HG02610 (cell line): ENCODE data around the gene ANTKMT.
"Not testable (repeated sequence)": the region's sequence is repeated elsewhere in the genome, so short reads cannot be mapped to it uniquely, and the experiment has no call there.

Source experiments
- ATAC-seq: cut with Tn5 transposase; IDR thresholded peaks from one replicate; pipeline ENCODE4 v1.9.1; 2021; ENCODE audit warnings: mild to moderate bottlenecking, moderate library complexity; ENCODE audit not compliant: unreplicated experiment

ANTKMT gene

DNA sequence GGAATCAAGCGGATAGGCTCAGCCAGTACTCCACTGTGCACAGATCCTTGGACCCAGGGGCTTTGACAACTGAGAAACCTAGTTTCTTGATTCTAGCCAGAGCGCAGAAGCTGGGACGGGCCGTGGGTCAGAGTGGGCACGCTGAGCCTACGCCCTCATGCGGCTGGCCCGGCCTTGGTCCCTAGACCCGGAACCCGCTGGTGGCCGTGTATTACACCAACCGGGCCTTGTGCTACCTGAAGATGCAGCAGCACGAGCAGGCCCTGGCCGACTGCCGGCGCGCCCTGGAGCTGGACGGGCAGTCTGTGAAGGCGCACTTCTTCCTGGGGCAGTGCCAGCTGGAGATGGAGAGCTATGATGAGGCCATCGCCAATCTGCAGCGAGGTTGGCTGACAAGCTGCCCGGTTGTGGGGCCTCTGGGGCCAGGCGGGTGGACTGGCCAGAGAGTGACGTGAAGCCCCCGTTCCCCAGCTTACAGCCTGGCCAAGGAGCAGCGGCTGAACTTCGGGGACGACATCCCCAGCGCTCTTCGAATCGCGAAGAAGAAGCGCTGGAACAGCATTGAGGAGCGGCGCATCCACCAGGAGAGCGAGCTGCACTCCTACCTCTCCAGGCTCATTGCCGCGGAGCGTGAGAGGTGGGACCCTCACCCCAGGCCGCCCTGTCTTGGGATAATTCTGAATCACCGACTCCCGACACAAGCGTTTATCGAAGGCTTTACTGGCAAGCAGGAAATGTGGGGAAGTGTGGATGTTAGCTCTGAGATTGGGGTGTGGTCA, 39.8 kb upstream of the ANTKMT start:
- ATAC-seq, result no peak

DNA sequence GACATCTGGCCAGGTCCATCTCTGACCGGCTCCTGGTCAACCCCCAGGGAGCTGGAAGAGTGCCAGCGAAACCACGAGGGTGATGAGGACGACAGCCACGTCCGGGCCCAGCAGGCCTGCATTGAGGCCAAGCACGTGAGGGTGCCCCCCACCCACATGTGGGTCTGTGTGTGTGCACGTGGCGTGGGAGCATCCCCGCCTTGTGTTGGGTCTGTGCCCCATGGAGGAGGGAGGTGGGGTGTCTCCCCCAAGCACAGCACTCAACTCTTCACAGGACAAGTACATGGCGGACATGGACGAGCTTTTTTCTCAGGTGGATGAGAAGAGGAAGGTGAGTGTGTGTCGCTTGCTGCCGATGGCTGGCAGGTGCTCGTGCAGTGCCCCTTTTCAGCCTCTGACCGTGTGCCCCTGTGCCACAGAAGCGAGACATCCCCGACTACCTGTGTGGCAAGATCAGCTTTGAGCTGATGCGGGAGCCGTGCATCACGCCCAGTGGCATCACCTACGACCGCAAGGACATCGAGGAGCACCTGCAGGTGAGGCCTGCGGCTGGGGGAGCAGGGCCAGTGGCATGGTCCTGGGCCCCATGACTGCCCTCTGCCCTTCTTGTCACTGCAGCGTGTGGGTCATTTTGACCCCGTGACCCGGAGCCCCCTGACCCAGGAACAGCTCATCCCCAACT, 39.1 kb upstream of the ANTKMT start:
- ATAC-seq, result no peak

DNA sequence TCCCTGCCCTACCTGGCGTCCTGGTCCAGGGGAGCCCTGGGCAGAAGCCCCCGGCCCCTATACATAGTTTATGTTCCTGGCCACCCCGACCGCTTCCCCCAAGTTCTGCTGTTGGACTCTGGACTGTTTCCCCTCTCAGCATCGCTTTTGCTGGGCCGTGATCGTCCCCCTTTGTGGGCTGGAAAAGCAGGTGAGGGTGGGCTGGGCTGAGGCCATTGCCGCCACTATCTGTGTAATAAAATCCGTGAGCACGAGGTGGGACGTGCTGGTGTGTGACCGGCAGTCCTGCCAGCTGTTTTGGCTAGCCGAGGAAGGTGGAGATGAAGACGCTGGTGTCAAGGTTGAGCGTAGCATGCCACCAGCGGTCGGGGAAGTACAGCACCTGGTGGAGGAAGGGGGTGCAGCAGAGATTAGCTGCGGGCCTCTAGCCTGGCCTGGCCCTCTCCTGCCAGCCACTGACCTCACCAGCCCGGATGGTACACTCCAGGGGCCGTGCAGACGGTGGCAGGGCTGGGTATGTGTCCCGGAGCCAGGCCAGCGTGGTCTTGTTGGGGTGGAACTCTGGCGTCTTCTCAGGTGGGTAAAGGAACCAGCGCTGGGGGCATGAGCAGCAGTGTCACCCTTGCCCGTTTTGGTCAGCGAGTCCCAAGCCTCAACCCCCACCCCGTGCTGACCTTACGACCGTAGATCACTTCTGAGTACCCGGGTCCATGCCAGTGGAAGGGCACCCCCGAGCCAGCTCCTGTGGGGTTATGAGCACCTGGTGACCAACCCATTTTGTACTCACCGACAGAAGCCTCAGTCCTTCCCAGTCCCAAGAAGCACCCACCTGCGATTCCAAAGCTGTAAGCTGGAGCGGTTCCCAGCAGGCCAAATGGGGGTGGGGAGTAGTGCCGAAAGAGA, 38.2 kb upstream of the ANTKMT start:
- ATAC-seq, result no peak

DNA sequence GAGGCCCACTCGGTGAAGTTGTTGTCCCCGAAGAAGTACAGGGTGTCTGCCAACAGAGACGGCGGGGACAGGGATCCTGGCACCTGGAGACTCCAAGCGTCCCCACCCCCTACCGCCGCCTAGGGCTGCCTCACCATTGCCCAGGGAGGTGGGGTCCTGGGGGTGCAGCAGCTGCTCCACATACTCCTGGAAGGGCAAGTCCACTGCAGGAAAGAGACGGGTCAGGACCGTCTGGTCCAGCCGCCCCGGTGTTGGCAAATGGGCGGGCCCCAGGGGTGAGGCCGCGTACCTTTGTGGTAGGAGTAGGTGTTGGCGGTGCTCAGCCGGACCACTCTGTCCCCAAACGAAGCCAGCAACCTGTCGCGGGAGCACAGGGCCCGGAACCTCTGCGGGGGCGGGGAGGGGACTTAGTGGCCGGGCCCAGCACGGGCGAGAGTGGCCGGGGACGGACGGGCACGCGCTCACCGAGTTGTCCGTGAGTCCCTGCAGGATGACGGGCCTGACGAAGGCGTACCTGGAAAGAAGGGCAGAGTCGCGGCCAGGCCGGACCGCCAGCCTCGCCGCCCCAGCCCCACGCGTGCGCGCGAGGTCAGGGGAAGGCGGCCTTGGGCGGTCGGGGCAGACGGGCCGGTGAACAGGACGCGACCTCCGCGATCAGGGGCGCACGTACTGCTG, 37.4 kb upstream of the ANTKMT start:
- ATAC-seq, result no peak

DNA sequence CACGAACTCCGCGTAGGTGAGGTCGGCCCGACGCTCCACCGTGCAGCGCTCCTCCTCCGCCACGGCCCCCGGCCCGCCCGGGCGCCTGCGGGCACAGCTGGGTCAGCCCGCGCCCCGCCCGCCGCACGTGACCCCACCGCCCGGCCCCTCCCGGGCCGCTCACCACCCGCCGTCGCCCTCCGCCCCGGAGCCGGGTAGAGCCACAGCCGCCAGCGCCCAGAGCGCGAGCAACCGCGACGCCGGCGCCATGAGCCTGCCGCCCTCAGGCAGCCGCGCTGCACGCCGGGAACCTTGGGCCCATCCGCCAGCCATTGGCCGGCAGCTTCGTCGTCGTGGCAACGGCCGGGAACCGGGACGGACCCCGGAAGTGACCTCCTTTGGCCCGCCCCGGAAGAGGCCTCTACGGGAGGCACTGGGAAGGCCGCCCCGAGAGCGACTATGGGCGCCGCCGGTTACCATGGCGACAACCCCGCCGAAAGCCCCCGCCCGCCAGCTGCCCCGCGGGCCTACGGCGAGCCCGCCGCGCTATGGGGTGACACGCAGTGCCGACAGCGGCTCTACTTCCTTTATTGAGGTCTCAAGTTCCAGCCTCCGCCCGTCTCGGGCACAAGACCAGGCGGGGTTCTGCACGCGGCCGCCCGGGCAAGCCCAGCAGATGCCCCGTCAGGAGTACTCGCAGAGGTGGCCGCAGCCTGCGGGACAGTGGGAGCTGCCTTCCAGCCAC, 36.7 kb upstream of the ANTKMT start, which contains the start of gene JMJD8:
TSS of gene JMJD8 (minus strand) at position 264 of the 724 bp plus-strand sequence. CDS start at position 249, 15 bp downstream.
- peak; percentile 60 for ATAC-seq

DNA sequence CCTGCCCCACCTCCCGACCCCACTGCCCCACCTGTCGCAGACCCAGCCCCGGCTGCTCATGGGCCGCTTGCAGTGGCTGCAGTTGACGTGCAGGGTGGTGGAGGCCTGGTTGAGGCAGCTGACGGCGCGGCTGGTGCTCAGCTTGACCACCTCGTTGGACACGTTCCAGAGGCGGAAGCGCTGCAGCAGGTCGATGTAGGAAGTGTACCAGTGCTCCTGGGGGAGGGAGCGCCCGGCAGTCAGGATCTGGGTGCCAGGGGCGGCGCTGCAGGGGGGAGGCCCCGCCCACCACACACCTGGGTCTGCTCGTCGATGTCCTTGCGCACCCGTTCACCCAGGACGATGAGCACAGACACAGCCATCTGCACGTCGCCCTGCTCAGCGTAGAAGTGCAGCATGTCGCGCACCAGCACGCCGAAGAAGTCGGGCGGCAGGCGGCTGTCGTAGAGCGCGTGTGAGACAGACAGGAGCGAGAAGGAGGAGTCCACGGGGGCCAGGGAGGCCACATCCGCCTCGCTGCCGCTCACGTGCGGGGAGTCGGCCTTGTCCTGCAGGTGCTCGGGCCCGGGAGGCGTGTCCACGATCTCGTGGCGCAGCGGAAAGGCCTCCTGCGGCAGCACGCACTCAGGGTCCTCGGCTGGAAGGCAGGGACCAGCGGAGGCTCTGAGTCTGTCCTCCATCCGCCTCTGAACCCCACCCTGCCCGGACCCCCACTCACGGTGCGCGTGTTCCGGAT, 35.8 kb upstream of the ANTKMT start:
- ATAC-seq, result no peak

DNA sequence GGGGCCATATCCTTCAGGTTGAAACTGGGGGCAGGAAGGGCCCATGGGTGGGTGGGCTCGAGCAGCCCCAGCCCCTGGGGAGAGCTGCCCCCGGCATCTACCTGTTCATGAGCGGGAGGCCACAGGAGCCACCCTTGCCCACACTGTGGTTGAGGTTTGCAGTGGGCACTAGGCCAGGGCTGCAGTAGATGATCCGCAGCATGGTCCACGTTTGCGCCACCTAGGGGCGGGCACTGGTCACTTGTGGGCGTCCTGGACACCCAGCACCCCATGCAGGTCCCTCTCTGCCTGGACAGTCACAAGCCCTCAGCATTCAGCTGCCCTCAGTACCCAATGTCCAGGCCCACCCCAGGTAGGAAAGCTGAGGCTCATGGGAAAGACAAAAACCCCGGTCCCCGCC, 35.0 kb upstream of the ANTKMT start:
- ATAC-seq, result no peak

DNA sequence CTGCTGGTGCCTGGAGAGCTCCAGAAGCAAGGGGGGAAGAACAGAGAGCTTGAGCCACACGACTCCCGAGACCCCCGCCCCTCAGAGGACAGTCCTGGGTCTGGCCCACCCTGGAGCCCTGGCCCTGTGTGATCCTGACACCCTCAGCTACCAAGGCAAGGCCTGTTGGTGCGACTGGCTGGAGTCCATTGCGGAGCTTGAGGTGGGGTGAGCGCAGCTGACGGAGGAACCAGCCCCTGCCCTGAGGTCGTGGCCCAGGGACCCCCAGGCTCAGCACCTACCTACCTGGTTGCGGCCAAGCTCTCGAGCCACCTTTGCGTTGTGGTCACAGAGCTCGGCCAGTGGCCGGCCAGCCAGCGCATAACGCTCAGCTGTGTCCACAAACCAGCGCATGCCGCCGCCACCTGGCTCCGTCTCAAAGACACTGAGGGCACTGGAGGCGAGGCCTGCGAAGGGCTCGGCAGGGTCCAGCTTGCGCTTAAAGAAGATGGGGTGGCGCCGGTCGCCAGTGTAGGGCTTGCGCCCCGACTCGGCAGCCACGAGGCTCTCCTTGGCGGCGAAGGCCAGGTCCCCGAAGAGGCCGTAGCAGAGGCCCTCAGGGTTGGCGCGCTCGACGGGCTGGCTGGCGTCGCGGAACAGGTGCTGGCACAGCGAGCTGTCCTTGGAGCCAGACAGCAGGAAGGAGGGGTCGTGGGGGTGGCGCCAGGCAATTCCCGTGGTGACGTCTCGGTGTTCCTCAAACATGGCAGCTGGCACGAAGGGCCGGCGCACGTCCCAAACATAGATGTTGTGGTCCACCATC, 34.3 kb upstream of the ANTKMT start:
- ATAC-seq, result no peak

DNA sequence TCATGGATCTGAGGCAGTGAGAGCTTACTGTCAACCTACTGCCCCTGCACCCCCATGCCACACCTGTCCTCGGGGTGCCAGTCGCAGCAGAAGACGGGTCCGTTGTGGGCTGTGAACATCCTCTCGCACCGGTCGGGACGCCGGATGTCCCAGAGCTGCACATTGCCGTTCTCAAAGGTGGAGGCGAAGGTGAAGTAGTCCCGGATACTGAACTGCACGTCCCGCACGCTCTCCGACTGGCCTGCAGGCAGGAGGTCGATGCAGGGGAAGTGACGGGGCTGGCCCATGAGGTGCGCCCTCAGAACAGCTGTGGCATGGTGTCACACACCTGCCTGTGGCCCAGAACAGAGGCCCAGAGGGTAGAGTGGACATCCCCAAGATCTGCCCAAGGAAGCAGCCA, 33.4 kb upstream of the ANTKMT start:
- no peak for ATAC-seq

DNA sequence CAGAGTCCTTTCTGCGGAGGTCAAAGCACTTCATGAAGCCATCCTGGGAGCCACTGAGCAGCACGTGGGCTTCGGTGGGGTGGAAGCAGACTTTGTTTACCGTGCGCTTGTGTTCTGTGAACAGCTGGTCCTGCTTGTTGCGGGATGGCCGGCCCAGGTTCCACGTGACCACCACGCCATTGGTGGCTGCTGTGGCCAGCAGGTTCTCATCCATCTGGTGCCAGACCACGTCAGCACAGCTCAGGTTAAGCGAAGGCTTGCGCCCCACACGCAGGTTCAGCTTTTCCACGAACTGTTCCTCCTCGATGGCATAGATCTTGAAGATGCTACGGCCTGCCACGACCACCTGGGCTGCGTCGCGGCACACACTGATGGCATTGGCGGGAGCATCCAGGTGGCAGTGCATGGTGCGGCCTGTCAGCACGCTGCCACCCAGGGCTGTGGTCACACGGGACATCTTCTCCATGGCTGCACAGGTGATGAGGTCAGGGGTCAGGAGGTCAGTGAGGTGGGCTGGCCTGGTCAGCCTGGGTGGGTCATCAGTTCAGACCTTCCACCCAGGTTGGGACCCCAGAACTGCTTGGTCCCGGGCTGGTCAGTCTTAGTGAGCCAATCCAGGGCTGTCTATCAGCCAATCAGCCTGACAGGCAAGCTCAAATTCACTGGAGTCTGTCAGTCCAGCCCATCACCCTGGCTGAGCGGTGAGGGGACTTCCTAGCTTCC, 31.6 kb upstream of the ANTKMT start:
- no peak for ATAC-seq

DNA sequence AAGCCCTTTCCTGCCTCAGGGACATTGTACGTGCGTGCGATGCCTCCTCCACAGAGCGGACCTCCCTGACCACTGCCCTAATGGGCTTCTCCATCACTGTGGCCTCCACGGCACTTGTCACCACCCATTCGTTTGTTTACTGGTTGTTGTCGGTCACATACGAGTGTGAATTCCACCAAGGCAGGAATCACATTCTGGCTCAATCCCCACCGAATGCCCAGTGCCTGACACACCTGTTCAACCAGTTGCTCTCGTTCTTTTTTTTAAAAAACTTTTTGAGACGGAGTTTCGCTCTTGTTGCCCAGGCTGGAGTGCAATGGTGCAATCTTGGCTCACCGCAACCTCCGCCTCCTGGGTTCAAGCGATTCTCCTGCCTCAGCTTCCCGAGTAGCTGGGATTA, 29.7 kb upstream of the ANTKMT start:
- not testable (repeated sequence) for ATAC-seq

DNA sequence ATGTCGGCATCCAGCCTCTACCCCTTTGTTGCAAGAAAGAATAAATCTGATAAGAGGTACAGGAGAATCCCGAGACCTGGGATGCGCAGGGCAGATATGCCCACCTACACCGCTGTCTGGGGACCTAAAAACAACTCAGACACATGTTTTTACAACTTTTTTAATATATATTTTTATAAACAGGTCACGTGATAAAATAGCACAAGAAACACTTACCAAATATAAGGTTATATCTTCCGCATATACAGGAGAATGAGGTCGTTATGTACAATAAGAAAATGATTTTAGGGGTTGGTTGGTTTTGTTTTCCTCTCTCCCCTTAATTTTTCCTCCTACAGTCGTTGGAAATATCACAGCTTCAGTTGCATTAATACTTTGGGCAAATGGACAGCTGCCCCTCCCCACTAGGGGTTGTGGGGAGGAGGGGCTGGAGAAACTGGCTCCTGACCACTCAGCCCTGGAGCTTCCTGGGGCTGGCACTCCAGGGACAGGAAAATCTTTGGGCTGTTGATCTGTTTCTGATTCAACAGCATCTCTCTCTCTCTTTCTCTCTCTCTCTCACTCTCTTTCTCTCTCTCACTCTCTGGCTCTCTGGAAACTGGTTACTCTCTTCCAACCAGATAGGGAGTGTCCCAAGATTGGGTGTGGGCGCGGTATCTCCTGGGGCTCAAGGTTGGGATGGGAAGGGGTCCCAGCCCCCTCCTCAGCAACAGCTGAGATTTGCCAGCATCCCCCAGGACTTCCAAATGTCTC, 28.4 kb upstream of the ANTKMT start:
- ATAC-seq, result no peak

DNA sequence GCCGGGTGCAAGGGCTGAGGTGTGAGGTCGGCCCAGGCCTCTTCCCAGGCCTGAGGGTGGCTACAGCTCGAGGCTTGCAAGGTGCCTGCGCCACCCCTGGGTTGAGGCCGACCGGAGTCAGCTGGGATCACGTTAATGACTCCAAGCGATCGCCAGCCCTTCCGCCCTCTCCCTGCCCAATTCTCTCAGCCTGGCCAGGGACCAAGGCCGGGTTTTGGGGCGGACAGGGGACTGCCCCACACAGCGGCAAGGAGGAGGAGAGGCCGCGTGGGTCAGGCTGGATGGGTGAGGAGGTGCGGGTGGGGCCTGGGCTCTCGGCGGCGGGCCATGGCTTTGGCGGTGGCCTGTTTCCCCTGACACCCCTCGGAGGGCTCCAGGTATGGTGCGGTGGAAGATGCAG, 27.6 kb upstream of the ANTKMT start:
- ATAC-seq, result no peak

DNA sequence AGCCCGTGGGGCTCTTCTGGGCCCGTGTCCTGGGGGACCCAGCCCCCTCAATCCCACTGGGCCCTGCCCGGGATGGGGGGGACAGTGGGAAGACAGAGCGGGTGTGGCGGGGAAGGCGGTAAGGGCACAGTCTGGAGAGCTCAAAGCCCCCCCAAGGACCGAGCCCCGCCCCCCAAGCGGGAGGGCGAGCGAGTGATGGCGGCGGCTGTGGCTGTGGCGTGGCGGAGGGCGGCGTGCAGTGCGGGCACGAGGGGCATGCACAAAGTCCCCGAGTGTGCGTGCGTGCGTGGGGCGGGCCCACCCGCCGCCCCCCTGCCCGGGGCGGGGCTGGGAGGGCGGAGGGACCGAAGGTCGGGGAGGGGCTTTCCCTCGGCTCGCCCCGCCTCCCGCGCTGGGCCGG, 27.2 kb upstream of the ANTKMT start:
- no peak for ATAC-seq

DNA sequence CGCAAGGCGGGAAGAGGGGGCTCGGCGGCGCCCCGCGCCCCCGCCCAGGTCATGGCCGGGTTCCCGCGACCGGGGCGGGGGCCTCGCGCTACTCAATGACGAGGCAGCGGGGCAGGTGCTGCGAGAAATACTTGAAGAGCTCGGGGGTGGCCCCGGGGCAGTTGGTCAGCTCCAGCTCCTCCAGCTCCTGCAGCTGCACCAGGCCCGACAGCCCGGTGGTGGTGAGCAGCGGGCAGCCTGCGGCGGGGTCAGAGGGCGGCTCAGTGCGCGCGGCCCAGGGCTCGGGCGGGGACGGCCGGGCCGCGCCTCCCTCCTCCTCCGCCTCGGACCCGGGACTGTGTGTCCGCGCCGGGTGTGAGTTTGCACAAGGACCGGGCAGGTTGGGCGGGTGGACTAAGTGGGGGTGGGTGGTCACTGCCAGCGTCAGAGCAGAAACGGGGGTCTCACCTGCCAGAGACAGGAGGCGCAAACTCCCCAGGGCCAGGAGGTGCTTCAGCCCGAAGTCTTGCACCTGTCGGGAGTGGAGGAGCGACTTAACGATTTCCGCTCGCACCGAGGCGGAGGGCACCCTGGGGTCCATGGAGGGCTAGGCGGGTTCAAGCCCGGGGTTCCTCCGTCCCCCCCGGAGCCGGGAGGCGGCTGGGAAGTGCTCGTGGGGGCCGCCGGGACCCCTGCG, 26.6 kb upstream of the ANTKMT start:
- no peak for ATAC-seq

DNA sequence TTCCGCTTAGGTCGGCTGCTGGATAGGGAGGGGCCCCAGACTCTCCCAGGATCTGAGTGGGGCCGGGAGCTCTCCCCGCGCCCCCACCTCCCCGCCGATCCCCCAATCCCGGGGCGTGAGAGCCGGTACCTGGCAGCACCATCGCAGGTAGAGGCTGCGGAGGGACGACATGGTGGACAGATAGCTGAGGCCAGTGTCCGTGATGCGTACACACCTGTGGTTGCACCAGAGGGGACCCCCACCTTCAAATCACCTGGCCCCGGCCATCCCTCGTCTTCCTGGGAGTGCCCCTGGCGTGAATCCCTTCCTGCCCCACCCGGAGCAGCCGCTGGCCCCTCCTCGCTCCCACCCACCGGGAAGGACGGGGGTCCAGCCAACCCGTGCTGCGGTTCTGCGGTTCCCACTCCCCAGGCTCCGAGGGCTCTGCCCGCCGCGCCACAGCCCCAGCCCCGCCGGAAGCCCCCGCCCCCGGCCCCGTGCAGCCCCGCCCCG, 26.0 kb upstream of the ANTKMT start:
- no peak for ATAC-seq
